HG03521 (cell line): Measurements from ENCODE around the gene RXFP2.

Source experiments
- ATAC-seq: cut with Tn5 transposase; IDR thresholded peaks from one replicate; pipeline ENCODE4 v1.9.1; 2021; ENCODE audit warnings: mild to moderate bottlenecking, moderate library complexity; ENCODE audit not compliant: unreplicated experiment

Gene RXFP2

DNA sequence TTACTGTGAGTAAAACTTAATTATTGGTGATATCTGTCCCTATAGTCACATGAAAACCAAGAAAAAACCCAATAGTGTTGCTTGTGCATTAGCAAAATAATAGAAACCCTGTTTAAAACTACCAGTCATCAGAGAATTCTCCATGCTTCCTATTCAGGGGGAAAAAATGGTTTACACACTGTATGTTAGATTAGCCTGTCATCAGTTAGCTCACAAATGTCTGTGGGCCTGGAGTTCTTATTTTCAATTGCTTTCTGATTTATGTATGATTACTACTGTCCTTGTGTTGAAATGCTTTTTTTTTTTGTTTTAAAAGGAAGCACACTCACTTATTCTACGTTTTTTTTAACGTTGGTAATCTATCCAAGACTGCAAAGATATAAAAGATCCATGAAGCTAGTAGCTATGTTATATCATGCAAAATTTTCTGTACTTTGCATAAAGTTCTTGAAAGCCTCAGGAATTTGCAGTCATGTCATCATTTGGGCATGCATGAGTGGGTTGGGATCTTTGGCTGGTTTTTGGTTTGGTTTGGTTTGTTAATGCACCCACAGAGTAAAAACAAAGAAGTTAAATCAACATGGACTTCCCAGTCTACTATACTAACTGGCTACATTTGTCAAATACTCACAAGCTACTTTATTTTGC lies 25.9 kb downstream of the RXFP2 start:
- ATAC-seq: no peak

DNA sequence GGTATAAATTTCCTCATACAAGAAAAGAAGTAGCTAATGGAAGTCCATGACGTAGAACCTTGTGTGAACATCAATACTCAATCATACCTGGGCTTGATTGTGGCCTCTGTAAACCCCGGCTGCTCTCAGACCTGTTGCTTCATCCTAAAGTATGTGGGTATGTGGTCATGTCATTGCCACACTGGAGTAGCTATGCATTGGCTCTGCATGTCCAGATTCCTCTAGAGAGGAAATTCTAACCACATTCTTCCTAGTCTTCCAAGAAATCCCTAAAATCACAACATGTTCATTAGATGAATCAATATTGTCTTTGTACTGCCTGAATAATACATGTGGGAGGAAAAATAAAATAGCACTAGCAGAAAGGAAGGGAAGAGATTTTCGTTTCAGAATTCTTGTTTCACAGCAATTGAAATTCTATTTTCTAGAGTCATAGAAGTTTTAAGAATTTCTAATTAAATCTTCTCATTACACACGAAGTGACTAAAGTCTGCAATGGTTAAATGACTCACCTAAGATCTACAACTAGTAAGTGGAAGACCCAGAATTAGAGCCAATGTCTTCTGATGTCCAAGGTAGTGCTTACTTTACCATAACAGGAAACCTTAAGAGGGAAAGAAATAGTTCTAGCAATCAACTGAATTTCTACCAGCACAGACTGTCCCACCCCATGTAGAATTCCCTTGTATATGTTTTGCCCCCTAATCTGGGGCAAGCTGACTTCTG lies 28.0 kb downstream of the RXFP2 start:
- no peak for ATAC-seq

DNA sequence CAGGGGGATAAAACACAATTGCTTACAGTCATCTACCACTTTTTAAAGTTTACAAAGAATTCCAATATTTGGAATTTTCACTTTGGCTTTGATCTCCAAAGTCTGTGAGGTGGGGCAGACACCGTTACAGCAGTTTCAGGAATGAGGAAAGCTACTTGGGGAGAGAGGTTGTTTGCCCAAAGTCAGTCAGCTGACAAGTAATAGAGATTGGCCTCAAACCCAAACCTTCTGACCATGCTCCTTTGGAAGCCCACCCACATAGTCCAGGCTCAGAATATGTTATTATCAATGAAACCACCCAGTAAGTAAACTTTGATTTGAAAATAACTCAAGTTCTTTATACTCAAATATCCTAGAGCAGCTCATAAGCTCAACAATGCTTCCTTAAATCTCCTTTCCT lies 29.0 kb downstream of the RXFP2 start:
- ATAC-seq: no peak

DNA sequence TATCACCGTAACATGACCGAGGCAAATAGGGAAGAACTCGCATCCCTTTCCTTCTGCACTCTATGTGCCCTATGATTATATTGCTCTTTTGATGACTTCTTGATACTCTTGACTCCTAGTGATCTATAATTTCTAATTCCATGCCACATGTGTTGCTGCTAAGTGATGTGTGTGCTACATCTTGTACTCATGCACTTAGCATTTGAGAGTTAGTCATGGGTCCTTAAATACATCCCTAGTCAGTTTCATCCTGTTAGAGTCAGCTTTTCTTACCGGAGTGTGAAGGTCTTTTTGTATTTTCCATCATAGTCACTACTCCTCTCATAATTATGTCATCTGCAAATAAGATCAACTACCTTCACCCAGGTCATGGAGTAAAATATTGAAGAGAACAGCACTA lies 30.2 kb downstream of the RXFP2 start:
- no peak for ATAC-seq

DNA sequence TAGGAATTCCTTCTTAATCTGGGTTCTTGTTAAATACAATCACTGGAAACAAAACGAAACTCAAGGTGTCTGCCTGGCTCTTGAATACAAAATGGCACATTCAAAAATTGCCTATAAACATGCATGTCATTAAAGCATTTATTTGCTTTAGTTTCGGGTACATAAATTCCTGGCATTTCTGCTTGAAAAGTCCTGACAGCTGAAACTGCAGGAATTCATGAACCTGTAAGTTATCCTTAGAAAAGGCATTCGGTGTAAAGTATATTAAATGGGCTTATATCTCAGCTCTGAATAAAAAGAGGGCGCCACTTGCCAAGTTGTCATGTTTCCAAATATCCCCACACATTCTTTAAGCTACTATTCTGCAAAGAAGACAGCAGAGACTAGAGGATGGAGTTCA lies 32.9 kb downstream of the RXFP2 start:
- ATAC-seq: no peak

DNA sequence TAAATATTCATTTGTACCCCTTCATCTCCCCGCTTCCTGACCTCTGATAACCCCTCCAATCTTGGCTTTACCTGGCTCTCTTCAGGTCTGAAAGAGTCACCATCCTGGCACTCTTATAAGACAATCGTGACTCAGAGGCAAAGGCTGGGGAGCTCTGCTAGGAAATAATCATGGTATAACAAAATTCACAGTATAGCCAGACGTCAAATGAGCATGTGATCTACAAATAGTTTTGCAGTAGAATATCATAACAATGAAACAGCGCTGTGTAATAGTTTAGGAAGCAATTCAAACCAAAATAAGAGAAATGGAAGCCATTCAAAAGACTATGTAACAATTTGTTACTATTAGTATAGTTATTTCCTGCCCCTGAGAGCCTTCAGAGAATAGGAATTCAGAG lies 34.2 kb downstream of the RXFP2 start:
- no peak for ATAC-seq

DNA sequence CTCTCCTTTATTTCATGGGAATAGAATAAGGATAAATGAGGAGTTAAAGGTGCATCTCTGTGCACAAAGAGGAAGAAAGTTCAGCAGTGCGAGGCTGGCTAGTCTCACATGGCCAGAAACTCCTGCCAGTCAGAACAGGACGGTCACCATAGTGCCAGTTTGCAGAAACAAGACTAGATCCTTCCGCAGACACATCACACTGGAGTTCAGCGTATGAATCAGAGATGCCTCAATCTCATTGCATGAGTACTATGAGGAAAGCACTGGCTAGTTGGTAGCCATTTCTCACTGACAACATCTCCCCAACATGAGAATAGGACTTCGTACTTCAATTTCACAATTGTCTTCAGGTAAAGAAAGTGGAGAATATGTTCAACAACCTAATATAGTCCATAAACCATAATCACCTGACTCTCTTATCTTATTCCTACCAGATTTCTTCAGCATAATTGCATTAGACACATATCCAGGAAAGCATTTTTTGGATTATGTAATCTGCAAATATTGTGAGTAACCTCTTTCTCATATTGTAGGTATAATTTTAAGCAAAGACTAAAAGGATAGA lies 34.9 kb downstream of the RXFP2 start:
- no peak for ATAC-seq

DNA sequence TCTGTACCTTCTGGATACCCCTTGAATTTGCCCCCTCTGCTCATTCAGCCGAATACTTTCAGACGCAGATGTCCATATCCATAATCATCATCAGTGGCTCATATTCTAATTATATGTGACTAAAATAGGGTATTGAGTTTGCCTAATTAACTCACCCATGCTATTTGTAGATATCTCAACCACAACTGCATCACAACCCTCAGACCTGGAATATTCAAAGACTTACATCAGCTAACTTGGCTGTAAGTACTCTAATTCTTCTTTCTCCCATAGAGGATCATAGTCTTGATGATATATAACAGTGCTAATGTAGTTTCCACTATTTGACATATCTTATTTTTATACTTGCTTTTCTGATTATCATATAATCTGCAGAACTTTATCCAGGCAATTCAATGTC lies 35.8 kb downstream of the RXFP2 start:
- no peak for ATAC-seq

DNA sequence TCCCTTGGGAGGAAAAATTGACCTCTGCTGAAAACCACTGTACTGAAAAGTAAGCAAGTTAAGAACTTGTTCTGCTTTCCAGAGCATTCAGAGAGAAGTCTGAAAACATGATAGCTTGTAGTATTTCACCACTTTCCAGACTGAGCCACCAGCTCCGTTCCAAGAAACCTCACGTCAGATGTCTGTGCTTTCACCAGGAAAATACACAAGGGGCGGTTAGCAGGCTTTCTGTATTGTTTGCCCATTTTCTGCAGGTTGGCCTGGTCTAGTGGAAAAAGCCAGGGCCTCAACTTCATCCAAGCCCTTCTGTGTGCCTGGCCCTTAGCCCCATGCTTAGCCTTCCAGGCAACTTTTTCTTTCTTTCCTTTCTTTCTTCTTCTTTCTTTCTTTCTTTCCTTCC lies 36.4 kb downstream of the RXFP2 start:
- no peak for ATAC-seq

DNA sequence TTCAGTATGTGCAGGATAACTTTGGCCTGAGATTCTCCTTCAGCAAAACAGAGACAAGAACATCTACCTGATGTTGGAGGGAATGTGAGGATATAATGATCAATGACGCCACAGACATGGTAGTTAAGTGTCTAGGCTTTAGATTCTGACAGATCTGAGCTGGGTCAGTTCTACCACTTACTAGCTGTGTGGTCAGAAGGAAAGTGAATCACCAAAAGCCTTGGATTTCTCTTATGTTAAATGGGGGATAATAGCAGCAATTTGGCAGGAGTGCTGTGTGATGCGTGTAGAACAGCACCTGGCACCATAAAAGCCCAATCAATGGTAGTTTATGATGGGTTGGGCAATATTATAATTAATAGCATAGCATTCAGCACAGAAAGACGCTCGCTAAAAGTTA lies 41.7 kb downstream of the RXFP2 start:
- no peak for ATAC-seq

DNA sequence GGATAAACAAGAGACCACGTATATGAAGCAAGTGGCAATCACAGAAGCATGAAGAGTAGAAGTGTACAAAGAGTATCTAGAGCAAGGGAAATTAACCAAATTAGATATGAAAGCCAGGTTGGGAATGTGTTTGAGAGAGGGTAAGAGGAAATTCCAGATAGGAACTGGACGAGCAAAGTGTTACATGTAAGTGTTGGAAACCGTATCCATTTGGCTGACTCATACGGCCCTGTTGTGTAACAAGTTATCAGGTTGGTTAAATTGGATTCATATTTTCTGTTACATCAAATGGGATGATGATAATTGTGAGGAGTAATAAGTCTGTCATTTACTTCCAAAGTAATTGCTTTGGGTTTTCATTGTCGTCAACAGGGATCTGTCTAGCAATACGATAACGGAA lies 46.7 kb downstream of the RXFP2 start:
- ATAC-seq: no peak

DNA sequence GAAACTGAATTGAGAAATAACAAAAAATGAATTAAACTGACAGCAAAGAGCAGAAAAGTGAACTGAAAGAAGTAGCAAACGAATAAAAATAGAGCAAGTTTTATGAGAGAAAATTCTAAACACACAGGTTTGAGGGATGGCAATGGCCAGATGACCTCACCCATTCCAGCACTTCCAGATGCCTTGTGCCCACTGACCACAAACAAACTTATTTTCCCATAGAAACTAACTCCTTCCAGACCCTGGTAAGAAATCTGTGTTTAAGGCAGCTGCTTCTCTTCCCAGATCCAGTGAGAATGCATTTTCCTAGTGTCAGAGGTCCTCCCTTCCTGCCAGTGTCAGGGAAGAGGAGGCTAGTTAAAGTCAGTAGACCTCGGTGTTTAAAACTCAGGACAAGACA lies 51.7 kb downstream of the RXFP2 start:
- ATAC-seq: no peak

DNA sequence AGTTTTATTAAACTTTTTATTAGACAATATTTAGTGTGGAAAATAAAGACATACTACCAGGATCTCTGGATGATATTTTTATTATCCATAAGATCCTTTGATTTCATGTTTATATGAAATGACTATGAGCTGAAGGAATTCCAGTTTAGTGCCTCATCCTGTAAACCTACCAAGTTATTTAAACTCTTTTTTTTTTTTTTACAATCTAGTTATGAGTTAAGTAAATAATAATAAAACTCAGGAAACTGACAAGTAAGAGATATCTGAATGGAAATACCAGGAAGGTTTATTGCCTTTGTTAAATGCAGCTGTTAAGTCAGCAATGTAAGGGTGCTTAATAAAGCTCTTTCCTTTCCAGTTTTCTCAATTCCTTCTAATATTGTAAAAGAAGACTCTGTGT lies 53.9 kb downstream of the RXFP2 start:
- no peak for ATAC-seq

DNA sequence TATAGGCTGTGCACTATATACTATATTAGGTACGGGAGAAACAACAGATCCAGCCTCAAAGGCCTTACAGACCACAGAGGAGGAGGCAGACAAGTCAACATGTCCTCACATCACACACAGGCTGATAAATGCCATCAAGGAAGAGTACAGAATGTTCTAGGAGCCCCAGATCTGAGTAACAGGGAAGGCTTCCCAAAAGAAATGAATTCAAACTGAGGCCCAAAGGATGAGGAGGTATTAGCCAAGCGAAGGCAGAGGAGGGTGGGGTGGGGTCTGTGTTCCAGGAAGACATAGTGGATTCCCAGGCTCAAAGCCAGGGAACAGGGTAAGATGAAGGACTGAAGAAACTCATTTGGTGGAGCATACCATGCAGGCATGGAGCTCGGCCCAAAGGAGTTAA lies 55.1 kb downstream of the RXFP2 start:
- ATAC-seq: no peak

DNA sequence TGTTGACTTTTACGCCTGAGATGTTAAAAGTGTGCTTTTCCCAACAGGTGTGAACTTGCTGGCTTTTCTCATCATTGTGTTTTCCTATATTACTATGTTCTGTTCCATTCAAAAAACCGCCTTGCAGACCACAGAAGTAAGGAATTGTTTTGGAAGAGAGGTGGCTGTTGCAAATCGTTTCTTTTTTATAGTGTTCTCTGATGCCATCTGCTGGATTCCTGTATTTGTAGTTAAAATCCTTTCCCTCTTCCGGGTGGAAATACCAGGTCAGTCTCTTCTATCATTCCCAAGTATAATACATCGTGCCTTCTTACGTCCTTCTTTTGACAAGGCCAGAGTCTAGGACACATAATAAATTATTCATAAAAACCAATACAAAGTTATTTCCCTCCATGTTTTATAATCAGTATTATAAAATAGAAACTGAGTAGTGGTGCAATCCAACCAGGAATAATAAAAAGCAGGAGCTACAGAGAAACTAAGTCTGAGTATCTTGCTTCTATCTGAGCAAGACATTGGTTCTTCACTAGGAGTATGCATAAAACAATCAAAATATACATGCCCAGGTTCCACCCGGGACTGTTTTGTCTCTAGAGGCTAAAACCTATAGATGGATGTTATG lies 57.9 kb downstream of the RXFP2 start:
- ATAC-seq: no peak

DNA sequence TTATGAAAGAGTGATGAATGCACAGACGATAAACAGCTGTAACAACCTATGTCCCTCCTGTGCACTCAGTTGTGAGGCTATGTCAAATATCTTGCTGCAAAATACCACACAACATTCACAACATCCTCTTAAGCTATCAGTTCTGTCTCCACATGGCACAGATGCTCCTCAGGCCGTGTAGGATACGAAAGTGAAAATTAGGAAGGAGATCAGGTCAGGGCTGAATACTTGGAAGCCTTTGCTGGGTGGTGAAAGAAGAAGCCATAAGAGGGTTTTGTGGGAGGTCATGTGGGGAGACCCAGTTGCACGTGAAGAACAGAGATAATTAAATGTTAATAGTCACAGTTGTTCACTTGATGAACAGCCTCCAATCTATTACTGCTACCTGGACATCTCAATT lies 58.9 kb downstream of the RXFP2 start:
- no peak for ATAC-seq

DNA sequence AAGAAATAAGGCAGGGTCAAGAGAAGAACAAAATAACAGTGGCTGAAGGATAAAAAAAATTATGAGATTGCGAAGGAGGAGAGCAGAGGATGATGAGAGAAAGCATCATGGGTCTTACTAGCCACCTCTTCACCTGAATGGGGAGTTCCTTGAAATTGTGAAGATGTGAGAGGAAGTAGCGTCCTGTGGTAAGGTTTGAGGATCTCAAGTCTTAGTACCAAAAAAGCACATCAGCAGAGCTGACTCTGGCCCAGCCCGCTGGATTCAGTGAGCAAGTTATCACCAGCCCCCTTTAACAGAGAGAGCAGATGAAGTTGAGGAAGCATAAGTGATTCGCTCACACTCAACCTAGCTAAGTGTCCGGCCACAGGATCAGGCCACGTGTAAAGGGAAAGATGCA lies 61.8 kb downstream of the RXFP2 start:
- no peak for ATAC-seq

DNA sequence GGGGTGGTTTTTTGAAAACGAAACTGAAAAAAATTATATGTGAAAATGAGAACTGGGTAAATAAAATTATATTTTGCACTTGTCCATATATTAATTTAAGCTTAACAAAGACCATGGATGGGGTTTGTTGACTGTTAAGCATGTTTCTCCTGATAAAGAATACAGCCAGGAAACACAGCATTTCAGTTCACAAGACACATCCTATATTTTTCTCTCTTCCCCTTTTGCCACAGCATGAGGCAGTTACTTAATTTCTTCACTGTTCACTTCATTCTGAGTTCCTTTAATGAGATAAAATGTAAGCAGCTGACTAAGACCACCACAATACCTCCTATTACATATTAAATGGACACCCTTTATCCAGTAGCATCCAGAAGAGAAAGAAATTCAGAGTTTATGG lies 64.0 kb downstream of the RXFP2 start:
- no peak for ATAC-seq

DNA sequence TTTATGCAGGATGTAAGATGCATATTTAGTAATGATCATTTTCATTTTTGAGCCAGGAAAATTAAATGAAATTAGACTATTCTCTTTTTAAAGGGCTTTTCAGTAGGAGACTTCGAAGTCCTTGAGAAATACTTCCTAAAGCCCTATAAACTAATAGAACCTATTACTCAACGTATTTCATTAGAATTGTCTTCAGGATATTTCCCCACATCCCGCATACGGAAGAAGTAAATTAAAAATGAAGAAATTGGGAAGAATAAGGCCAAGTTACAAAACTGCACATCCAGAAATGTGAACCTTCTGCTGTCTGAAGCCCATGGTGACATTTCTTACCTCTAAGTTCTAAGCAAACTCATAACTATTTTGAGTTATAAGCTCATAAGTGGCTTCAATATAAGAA lies 66.5 kb downstream of the RXFP2 start:
- ATAC-seq: no peak

DNA sequence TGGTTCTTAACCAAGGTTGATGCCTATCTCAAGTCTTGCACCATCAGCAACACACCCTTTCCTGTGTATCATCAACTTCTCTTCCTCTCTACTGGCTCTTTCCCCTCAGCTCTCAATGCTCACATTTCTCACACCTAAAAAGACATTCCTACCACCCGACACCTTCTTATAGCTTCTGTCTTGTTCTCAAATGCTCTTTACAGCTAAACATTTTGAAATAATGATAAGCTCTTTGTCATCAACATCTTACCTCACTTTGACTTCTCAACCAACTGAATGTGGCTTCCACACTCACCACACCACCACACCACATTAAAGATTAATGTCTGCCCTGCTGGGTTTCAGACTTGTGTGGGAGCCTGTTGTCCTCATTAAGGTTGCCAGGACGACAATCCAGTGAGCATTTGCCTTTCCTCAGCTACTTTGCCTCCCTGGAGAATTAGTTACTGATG lies 67.8 kb downstream of the RXFP2 start:
- no peak for ATAC-seq

DNA sequence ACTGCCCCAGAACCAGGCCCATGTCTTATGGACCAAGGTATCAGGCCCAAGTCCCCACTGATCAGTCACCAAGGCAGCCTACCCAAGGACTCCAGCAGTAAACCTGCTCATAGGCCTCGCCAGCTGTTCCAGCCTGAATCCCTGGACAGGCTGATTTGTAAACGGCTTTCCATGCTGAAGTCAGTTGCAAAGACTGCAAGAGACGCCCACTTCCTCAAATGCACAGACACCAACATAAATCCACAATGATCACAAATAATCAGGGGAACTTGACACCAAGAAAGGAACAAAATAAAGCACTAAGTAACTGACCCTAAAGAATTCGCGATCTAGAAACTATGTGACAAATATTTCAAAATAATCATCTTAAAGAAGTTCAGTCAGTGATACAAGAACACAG lies 75.2 kb downstream of the RXFP2 start:
- no peak for ATAC-seq
